Measurements from ENCODE around the gene ARHGAP25.

ARHGAP25 gene

GRCh38 chr2:68734688-68735525 lies at the start of gene ARHGAP25:
TSS of gene ARHGAP25 (plus strand) at chr2:68734811. CDS start at chr2:68735200, 389 bp downstream.
- Histone ChIP-seq H3K27ac (ENCODE audit: low read depth, low read length) (no peak within 1 kb of the TSS), H3K27me3 (ENCODE audit: insufficient read depth, low read length) (peaks cover 26% of the 10 kb centered on the region), H3K36me3 (ENCODE audit: insufficient read depth, low read length) (no peaks in the 10 kb centered on the region), H3K4me3 (ENCODE audit: low read depth, low read length) (no peak within 1 kb of the TSS), H3K4me1 (ENCODE audit: control insufficient read depth, insufficient read depth, low read length, unreplicated experiment) (no peaks in the 10 kb centered on the region), H2AFZ (ENCODE audit: low read length, unreplicated experiment) (no peak within 1 kb of the TSS), H3K79me2 (ENCODE audit: control insufficient read depth, insufficient read depth, low read length, unreplicated experiment) (no peaks in the 10 kb centered on the region)

GRCh38 chr2:68686178-68686577 lies 48.4 kb upstream of the ARHGAP25 start:
- Histone ChIP-seq H3K4me1 (ENCODE audit: control insufficient read depth, insufficient read depth, low read length, unreplicated experiment) (no peaks in the 10 kb centered on the region), H2AFZ (ENCODE audit: low read length, unreplicated experiment) (no peak overlapping the region), H3K4me3 (ENCODE audit: low read depth, low read length) (no peak overlapping the region), H3K79me2 (ENCODE audit: control insufficient read depth, insufficient read depth, low read length, unreplicated experiment) (no peaks in the 10 kb centered on the region), H3K36me3 (ENCODE audit: insufficient read depth, low read length) (no peaks in the 10 kb centered on the region), H3K27me3 (ENCODE audit: insufficient read depth, low read length) (peaks cover 48% of the 10 kb centered on the region), H3K27ac (ENCODE audit: low read depth, low read length) (no peak overlapping the region)

- Histone ChIP-seq H3K27ac (ENCODE audit: low read depth, low read length) (no peak overlapping the region), H2AFZ (ENCODE audit: low read length, unreplicated experiment) (no peak overlapping the region), H3K36me3 (ENCODE audit: insufficient read depth, low read length) (no peaks in the 10 kb centered on the region), H3K4me3 (ENCODE audit: low read depth, low read length) (no peak overlapping the region), H3K4me1 (ENCODE audit: control insufficient read depth, insufficient read depth, low read length, unreplicated experiment) (no peaks in the 10 kb centered on the region), H3K27me3 (ENCODE audit: insufficient read depth, low read length) (peaks cover 46% of the 10 kb centered on the region), H3K79me2 (ENCODE audit: control insufficient read depth, insufficient read depth, low read length, unreplicated experiment) (no peaks in the 10 kb centered on the region)
Observed at GRCh38 chr2:68687018-68687417, 47.6 kb upstream of the ARHGAP25 start.

- Histone ChIP-seq H3K27me3 (ENCODE audit: insufficient read depth, low read length) (peaks cover 56% of the 10 kb centered on the region), H3K79me2 (ENCODE audit: control insufficient read depth, insufficient read depth, low read length, unreplicated experiment) (no peaks in the 10 kb centered on the region), H3K4me3 (ENCODE audit: low read depth, low read length) (no peak overlapping the region), H3K4me1 (ENCODE audit: control insufficient read depth, insufficient read depth, low read length, unreplicated experiment) (no peaks in the 10 kb centered on the region), H2AFZ (ENCODE audit: low read length, unreplicated experiment) (no peak overlapping the region), H3K27ac (ENCODE audit: low read depth, low read length) (no peak overlapping the region), H3K36me3 (ENCODE audit: insufficient read depth, low read length) (no peaks in the 10 kb centered on the region)
Observed at GRCh38 chr2:68689553-68690537, 44.8 kb upstream of the ARHGAP25 start.

GRCh38 chr2:68690851-68691250 lies 43.8 kb upstream of the ARHGAP25 start:
- Histone ChIP-seq H3K4me3 (ENCODE audit: low read depth, low read length) (no peak overlapping the region), H3K4me1 (ENCODE audit: control insufficient read depth, insufficient read depth, low read length, unreplicated experiment) (no peaks in the 10 kb centered on the region), H2AFZ (ENCODE audit: low read length, unreplicated experiment) (no peak overlapping the region), H3K27ac (ENCODE audit: low read depth, low read length) (no peak overlapping the region), H3K27me3 (ENCODE audit: insufficient read depth, low read length) (peaks cover 60% of the 10 kb centered on the region), H3K79me2 (ENCODE audit: control insufficient read depth, insufficient read depth, low read length, unreplicated experiment) (no peaks in the 10 kb centered on the region), H3K36me3 (ENCODE audit: insufficient read depth, low read length) (no peaks in the 10 kb centered on the region)

GRCh38 chr2:68692511-68692910 lies 42.1 kb upstream of the ARHGAP25 start:
- H3K27me3 ChIP-seq (ENCODE audit: insufficient read depth, low read length): peaks cover 71% of the 10 kb centered on the region
- H3K4me1 ChIP-seq (ENCODE audit: control insufficient read depth, insufficient read depth, low read length, unreplicated experiment): no peaks in the 10 kb centered on the region
- H2AFZ ChIP-seq (ENCODE audit: low read length, unreplicated experiment): no peak overlapping the region
- no peaks in the 10 kb centered on the region for H3K36me3 ChIP-seq (ENCODE audit: insufficient read depth, low read length)
- no peak overlapping the region for H3K27ac ChIP-seq (ENCODE audit: low read depth, low read length)
- H3K79me2 ChIP-seq (ENCODE audit: control insufficient read depth, insufficient read depth, low read length, unreplicated experiment): no peaks in the 10 kb centered on the region
- H3K4me3 ChIP-seq (ENCODE audit: low read depth, low read length): no peak overlapping the region

- Histone ChIP-seq H2AFZ (ENCODE audit: low read length, unreplicated experiment) (no peak overlapping the region), H3K36me3 (ENCODE audit: insufficient read depth, low read length) (no peaks in the 10 kb centered on the region), H3K4me1 (ENCODE audit: control insufficient read depth, insufficient read depth, low read length, unreplicated experiment) (no peaks in the 10 kb centered on the region), H3K79me2 (ENCODE audit: control insufficient read depth, insufficient read depth, low read length, unreplicated experiment) (no peaks in the 10 kb centered on the region), H3K4me3 (ENCODE audit: low read depth, low read length) (no peak overlapping the region), H3K27ac (ENCODE audit: low read depth, low read length) (no peak overlapping the region), H3K27me3 (ENCODE audit: insufficient read depth, low read length) (peaks cover 85% of the 10 kb centered on the region)
Observed at GRCh38 chr2:68693951-68694350, 40.7 kb upstream of the ARHGAP25 start.

GRCh38 chr2:68695971-68696370 lies 38.6 kb upstream of the ARHGAP25 start:
- no peak overlapping the region for H3K27ac ChIP-seq (ENCODE audit: low read depth, low read length)
- no peak overlapping the region for H2AFZ ChIP-seq (ENCODE audit: low read length, unreplicated experiment)
- H3K4me1 ChIP-seq (ENCODE audit: control insufficient read depth, insufficient read depth, low read length, unreplicated experiment): no peaks in the 10 kb centered on the region
- H3K36me3 ChIP-seq (ENCODE audit: insufficient read depth, low read length): no peaks in the 10 kb centered on the region
- H3K79me2 ChIP-seq (ENCODE audit: control insufficient read depth, insufficient read depth, low read length, unreplicated experiment): no peaks in the 10 kb centered on the region
- H3K27me3 ChIP-seq (ENCODE audit: insufficient read depth, low read length): peaks cover 81% of the 10 kb centered on the region
- H3K4me3 ChIP-seq (ENCODE audit: low read depth, low read length): no peak overlapping the region

- no peaks in the 10 kb centered on the region for H3K79me2 ChIP-seq (ENCODE audit: control insufficient read depth, insufficient read depth, low read length, unreplicated experiment)
- H3K4me3 ChIP-seq (ENCODE audit: low read depth, low read length): no peak overlapping the region
- no peak overlapping the region for H2AFZ ChIP-seq (ENCODE audit: low read length, unreplicated experiment)
- H3K27ac ChIP-seq (ENCODE audit: low read depth, low read length): no peak overlapping the region
- no peaks in the 10 kb centered on the region for H3K4me1 ChIP-seq (ENCODE audit: control insufficient read depth, insufficient read depth, low read length, unreplicated experiment)
- H3K27me3 ChIP-seq (ENCODE audit: insufficient read depth, low read length): peaks cover 76% of the 10 kb centered on the region
- no peaks in the 10 kb centered on the region for H3K36me3 ChIP-seq (ENCODE audit: insufficient read depth, low read length)
Observed at GRCh38 chr2:68696554-68696953, 38.1 kb upstream of the ARHGAP25 start.

- H2AFZ ChIP-seq (ENCODE audit: low read length, unreplicated experiment): no peak overlapping the region
Observed at GRCh38 chr2:68698567-68699377, 35.8 kb upstream of the ARHGAP25 start.

More at GRCh38 chr2:68698567-68699377, 35.8 kb upstream of the ARHGAP25 start:
- H3K4me3 ChIP-seq (ENCODE audit: low read depth, low read length): no peak overlapping the region
- peaks cover 73% of the 10 kb centered on the region for H3K27me3 ChIP-seq (ENCODE audit: insufficient read depth, low read length)
- H3K36me3 ChIP-seq (ENCODE audit: insufficient read depth, low read length): no peaks in the 10 kb centered on the region
- H3K27ac ChIP-seq (ENCODE audit: low read depth, low read length): no peak overlapping the region
- H3K4me1 ChIP-seq (ENCODE audit: control insufficient read depth, insufficient read depth, low read length, unreplicated experiment): no peaks in the 10 kb centered on the region
- no peaks in the 10 kb centered on the region for H3K79me2 ChIP-seq (ENCODE audit: control insufficient read depth, insufficient read depth, low read length, unreplicated experiment)

Data from ACC112 (cell line).